Measurements from ENCODE around the gene SPATA9.
"Not testable (repeated sequence)": the region's sequence is repeated elsewhere in the genome, so short reads cannot be mapped to it uniquely, and the experiment has no call there.

The SPATA9 gene

GRCh38 chr5:95713960-95714710, 31.3 kb upstream of the SPATA9 start:
- H3K9me3 ChIP-seq (ENCODE audit: control insufficient read depth, insufficient read depth, low read length), result no peaks in the 10 kb centered on the region
- H3K9ac ChIP-seq (ENCODE audit: low read depth, low read length), result no peak overlapping the region
- H3K27me3 ChIP-seq (ENCODE audit: control insufficient read depth, insufficient read depth, low read length), result peaks cover 14% of the 10 kb centered on the region
- H3K4me1 ChIP-seq (ENCODE audit: control insufficient read depth, insufficient read depth, low read length), result peaks cover 13% of the 10 kb centered on the region
- no peaks in the 10 kb centered on the region for H3K36me3 ChIP-seq (ENCODE audit: control insufficient read depth, insufficient read depth, low read length)
- H3K27ac ChIP-seq (ENCODE audit: low read depth, low read length), result no peak overlapping the region
- H3K4me3 ChIP-seq (ENCODE audit: low read depth, low read length), result no peak overlapping the region

DNA sequence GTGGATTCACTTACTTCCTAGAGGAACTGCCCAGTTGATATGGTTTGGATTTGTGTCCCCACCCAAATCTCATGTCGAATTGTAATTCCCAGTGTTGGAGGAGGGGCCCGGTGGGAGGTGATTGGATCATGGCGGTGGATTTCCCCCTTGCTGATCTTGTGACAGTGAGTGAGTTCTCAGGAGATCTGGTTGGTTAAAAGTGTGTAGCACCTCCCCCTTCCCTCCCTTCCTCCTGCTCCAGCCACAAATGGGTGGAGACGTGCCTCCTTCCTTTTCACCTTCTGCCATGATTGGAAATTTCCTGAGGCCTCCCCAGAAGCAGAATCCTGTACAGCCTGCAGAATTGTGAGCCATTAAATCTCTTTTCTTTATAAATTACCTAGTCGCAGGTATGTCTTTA, 30.5 kb upstream of the SPATA9 start:
- not testable (repeated sequence) for H3K36me3 ChIP-seq (ENCODE audit: control insufficient read depth, insufficient read depth, low read length); H3K9ac ChIP-seq (ENCODE audit: low read depth, low read length)
- peak overlapping the region; percentile 56 for H3K27ac ChIP-seq (ENCODE audit: low read depth, low read length)

GRCh38 chr5:95712347-95712958, 29.7 kb upstream of the SPATA9 start:
- Histone ChIP-seq H3K27me3 (ENCODE audit: control insufficient read depth, insufficient read depth, low read length) (peaks cover 21% of the 10 kb centered on the region), H3K36me3 (ENCODE audit: control insufficient read depth, insufficient read depth, low read length) (no peaks in the 10 kb centered on the region), H3K9me3 (ENCODE audit: control insufficient read depth, insufficient read depth, low read length) (no peaks in the 10 kb centered on the region), H3K27ac (ENCODE audit: low read depth, low read length) (peak overlapping the region; percentile 56), H3K4me3 (ENCODE audit: low read depth, low read length) (no peak overlapping the region), H3K4me1 (ENCODE audit: control insufficient read depth, insufficient read depth, low read length) (peaks cover 7% of the 10 kb centered on the region; the same call in 1 of the 2 replicates), H3K9ac (ENCODE audit: low read depth, low read length) (no peak overlapping the region)

More for the DNA sequence above, 30.5 kb upstream of the SPATA9 start:
- not testable (repeated sequence) for H3K4me3 ChIP-seq (ENCODE audit: low read depth, low read length); H3K9me3 ChIP-seq (ENCODE audit: control insufficient read depth, insufficient read depth, low read length)
- H3K4me1 ChIP-seq (ENCODE audit: control insufficient read depth, insufficient read depth, low read length), result peaks cover 11% of the 10 kb centered on the region
- H3K27me3 ChIP-seq (ENCODE audit: control insufficient read depth, insufficient read depth, low read length), result peaks cover 21% of the 10 kb centered on the region

- H3K9ac ChIP-seq (ENCODE audit: low read depth, low read length), result no peak overlapping the region
- no peaks in the 10 kb centered on the region for H3K36me3 ChIP-seq (ENCODE audit: control insufficient read depth, insufficient read depth, low read length)
- H3K4me3 ChIP-seq (ENCODE audit: low read depth, low read length), result peak overlapping the region; percentile 76
- H3K9me3 ChIP-seq (ENCODE audit: control insufficient read depth, insufficient read depth, low read length), result no peaks in the 10 kb centered on the region
- H3K4me1 ChIP-seq (ENCODE audit: control insufficient read depth, insufficient read depth, low read length), result peaks cover 7% of the 10 kb centered on the region; the same call in 1 of the 2 replicates
- H3K27ac ChIP-seq (ENCODE audit: low read depth, low read length), result peak overlapping the region; percentile 51
- H3K27me3 ChIP-seq (ENCODE audit: control insufficient read depth, insufficient read depth, low read length), result peaks cover 21% of the 10 kb centered on the region
Measured at GRCh38 chr5:95711501-95712346, 28.9 kb upstream of the SPATA9 start.

- not testable (repeated sequence) for H3K9ac ChIP-seq (ENCODE audit: low read depth, low read length); H3K4me1 ChIP-seq (ENCODE audit: control insufficient read depth, insufficient read depth, low read length); H3K36me3 ChIP-seq (ENCODE audit: control insufficient read depth, insufficient read depth, low read length); H3K9me3 ChIP-seq (ENCODE audit: control insufficient read depth, insufficient read depth, low read length)
- peaks cover 21% of the 10 kb centered on the region for H3K27me3 ChIP-seq (ENCODE audit: control insufficient read depth, insufficient read depth, low read length)
- H3K27ac ChIP-seq (ENCODE audit: low read depth, low read length), result peak overlapping the region; percentile 51
- peak overlapping the region; percentile 76 for H3K4me3 ChIP-seq (ENCODE audit: low read depth, low read length)
Measured at GRCh38 chr5:95710651-95711500, 28.1 kb upstream of the SPATA9 start.

DNA sequence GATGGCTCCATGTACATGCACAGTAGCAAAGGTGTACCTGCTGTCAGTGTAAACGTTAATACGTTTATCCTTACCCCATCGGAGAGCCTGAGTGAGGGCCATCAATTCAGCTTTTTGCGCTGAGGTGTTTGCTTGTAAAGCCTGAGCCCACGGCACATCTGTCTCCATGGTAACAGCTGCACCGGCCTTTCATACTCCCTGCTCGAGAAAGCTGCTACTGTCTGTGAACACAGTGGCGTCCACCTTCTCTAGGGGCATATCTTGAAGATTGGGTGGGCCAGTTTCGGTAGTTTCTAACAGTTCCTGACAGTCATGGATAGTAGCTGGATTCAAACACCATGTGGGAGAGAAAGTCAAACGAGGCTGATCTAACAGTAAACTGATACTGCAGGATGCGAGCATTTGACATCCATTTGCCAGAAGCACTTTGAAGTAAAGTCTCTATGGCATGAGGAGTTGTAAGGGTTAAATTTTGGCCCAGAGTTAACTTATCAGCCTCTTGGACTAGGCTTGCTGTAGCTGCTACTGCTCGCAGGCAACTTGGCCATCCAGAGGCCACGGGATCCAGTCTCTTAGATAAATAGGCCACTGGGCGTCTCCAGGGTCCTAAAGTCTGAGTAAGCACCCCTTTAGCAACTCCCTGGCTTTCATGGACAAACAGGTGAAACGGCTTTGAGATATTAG, 27.3 kb upstream of the SPATA9 start:
- Histone ChIP-seq H3K9me3 (ENCODE audit: control insufficient read depth, insufficient read depth, low read length) (no peaks in the 10 kb centered on the region), H3K27ac (ENCODE audit: low read depth, low read length) (peak overlapping the region; percentile 51), H3K4me3 (ENCODE audit: low read depth, low read length) (peak overlapping the region; percentile 76), H3K9ac (ENCODE audit: low read depth, low read length) (no peak overlapping the region), H3K27me3 (ENCODE audit: control insufficient read depth, insufficient read depth, low read length) (peaks cover 21% of the 10 kb centered on the region), H3K4me1 (ENCODE audit: control insufficient read depth, insufficient read depth, low read length) (peaks cover 7% of the 10 kb centered on the region; the same call in 1 of the 2 replicates), H3K36me3 (ENCODE audit: control insufficient read depth, insufficient read depth, low read length) (no peaks in the 10 kb centered on the region)

- Histone ChIP-seq H3K36me3 (ENCODE audit: control insufficient read depth, insufficient read depth, low read length) (no peaks in the 10 kb centered on the region), H3K27ac (ENCODE audit: low read depth, low read length) (no peak overlapping the region), H3K4me3 (ENCODE audit: low read depth, low read length) (no peak overlapping the region), H3K4me1 (ENCODE audit: control insufficient read depth, insufficient read depth, low read length) (peaks cover 7% of the 10 kb centered on the region; the same call in 1 of the 2 replicates), H3K9me3 (ENCODE audit: control insufficient read depth, insufficient read depth, low read length) (no peaks in the 10 kb centered on the region), H3K9ac (ENCODE audit: low read depth, low read length) (no peak overlapping the region), H3K27me3 (ENCODE audit: control insufficient read depth, insufficient read depth, low read length) (peaks cover 21% of the 10 kb centered on the region)
Measured at GRCh38 chr5:95708876-95709275, 26.1 kb upstream of the SPATA9 start.

DNA sequence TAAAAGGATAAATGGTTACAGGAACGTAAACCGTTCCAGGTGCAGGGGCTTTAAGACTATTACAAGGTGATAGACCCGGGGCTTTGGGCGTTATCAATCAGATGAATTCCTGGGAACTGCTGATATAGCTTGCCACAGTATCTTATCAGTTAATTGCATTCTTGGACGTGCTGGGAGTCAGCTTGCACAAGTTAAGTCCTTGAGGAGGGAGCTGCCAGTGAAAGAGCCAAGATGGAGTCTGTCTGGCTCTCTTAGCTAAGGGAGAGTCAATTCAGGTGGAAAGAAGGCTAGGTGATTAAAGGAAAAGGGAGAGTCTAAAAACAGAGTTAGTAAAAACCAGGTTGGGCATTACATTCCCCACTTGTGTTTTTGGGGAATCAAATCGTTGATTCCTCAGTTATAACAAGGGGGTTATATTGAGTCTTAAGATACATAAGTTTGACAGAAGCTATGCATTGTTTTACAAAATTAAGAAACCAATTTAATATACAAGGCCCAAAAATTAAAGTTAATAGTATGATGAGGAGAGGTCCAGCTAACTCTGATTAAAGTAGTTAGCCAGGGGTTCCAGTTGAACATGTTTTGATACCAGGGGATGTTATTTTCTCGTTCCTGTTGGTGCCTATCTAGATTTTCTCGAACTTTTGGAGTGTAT, 24.9 kb upstream of the SPATA9 start:
- H3K4me3 ChIP-seq (ENCODE audit: low read depth, low read length); H3K9ac ChIP-seq (ENCODE audit: low read depth, low read length); H3K9me3 ChIP-seq (ENCODE audit: control insufficient read depth, insufficient read depth, low read length); H3K36me3 ChIP-seq (ENCODE audit: control insufficient read depth, insufficient read depth, low read length); H3K4me1 ChIP-seq (ENCODE audit: control insufficient read depth, insufficient read depth, low read length): not testable (repeated sequence)
- Histone ChIP-seq H3K27ac (ENCODE audit: low read depth, low read length) (peak overlapping the region; percentile 40), H3K27me3 (ENCODE audit: control insufficient read depth, insufficient read depth, low read length) (peaks cover 21% of the 10 kb centered on the region)

DNA sequence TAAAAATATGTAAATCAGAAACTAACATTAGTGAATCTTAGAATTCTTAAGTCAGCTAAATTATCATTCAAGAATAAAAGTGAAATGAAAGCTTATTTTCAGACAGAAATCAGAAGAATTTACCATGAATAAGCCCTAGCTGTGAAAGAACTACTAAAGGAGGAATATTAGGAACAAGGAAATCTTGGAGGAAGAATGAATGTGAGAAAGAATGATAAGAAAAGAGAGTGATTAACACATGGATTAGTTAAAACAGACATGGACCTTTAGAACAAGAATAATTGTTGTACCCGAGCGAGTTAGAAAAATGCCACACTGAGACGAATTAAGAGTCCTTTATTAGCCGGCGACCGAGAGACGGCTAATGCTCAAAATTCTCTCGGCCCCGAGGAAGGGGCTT, 24.3 kb upstream of the SPATA9 start:
- Histone ChIP-seq H3K27ac (ENCODE audit: low read depth, low read length) (peak overlapping the region; percentile 40), H3K9me3 (ENCODE audit: control insufficient read depth, insufficient read depth, low read length) (no peaks in the 10 kb centered on the region), H3K4me3 (ENCODE audit: low read depth, low read length) (no peak overlapping the region), H3K36me3 (ENCODE audit: control insufficient read depth, insufficient read depth, low read length) (no peaks in the 10 kb centered on the region), H3K4me1 (ENCODE audit: control insufficient read depth, insufficient read depth, low read length) (peaks cover 7% of the 10 kb centered on the region; the same call in 1 of the 2 replicates), H3K27me3 (ENCODE audit: control insufficient read depth, insufficient read depth, low read length) (peaks cover 18% of the 10 kb centered on the region), H3K9ac (ENCODE audit: low read depth, low read length) (no peak overlapping the region)
